GM12891 (cell line): ENCODE data around the gene PPP1R12C.

Source experiments
- POLR2A ChIP-seq: IDR thresholded peaks from 2 replicates; pipeline ENCODE4 v1.6.1; 2011; ENCODE audit warnings: low read depth, low read length, control low read depth
- TAF1 ChIP-seq: IDR thresholded peaks from 2 replicates; pipeline ENCODE4 v1.6.1; 2011; ENCODE audit warnings: low read depth, low read length, control low read depth

DNA sequence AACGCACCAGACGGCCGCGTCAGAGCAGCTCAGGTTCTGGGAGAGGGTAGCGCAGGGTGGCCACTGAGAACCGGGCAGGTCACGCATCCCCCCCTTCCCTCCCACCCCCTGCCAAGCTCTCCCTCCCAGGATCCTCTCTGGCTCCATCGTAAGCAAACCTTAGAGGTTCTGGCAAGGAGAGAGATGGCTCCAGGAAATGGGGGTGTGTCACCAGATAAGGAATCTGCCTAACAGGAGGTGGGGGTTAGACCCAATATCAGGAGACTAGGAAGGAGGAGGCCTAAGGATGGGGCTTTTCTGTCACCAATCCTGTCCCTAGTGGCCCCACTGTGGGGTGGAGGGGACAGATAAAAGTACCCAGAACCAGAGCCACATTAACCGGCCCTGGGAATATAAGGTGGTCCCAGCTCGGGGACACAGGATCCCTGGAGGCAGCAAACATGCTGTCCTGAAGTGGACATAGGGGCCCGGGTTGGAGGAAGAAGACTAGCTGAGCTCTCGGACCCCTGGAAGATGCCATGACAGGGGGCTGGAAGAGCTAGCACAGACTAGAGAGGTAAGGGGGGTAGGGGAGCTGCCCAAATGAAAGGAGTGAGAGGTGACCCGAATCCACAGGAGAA lies 1.9 kb downstream of the PPP1R12C start:
- no peak for TF ChIP-seq POLR2A
- no peak for TF ChIP-seq TAF1
